C4-2B (cell line): ENCODE results near the gene NPAS3.

Experiments used
- CTCF ChIP-seq: fragments of 450-650 bp; conservative IDR thresholded peaks from 2 replicates; pipeline ENCODE4 v1.5.1; 2017; ENCODE audit warnings: mild to moderate bottlenecking
- ZFX ChIP-seq: fragments of 450-650 bp; IDR thresholded peaks from 2 replicates; pipeline ENCODE4 v1.6.1; 2017

GRCh38 chr14:32980902-32981501 lies 42.3 kb downstream of the NPAS3 start:
- TF ChIP-seq CTCF (no peak), ZFX (no peak)
